SK-N-SH (cell line): ENCODE measurements around the gene BMAL1. TPM values are rescaled to one million over a fixed set of nuclear protein-coding genes. Genes with fewer than 3 reads are reported as not detected.

Experiments used
- CTCF ChIA-PET: fragments of 300-600, 350-600 bp; formaldehyde crosslinking; extraction: SDS; loops from one replicate; lab custom pipeline; 2021; lab: Yijun Ruan, JAX
- POLR2A ChIA-PET: fragments of 350-600 bp; sonication (Branson Sonifier 250); formaldehyde crosslinking; extraction: SDS; loops from one replicate; lab custom pipeline; 2020; ENCODE audit warnings: antibody characterized with exemption, inconsistent platforms; lab: Yijun Ruan, JAX
- DNase-seq: peaks from one replicate; pipeline ENCODE4 v3.0.0; 2012
- H2AFZ ChIP-seq: fragments of 200-600 bp; sonication (generic); 2 replicates; pipeline ENCODE4 v1.8.1; 2016; ENCODE audit warnings: antibody characterized with exemption, mild to moderate bottlenecking, low read depth
- H3F3A ChIP-seq: fragments of 200-600 bp; sonication (generic); replicated peaks from 2 replicates; pipeline ENCODE3; 2016; ENCODE audit warnings: antibody characterized with exemption, mild to moderate bottlenecking; ENCODE audit not compliant: insufficient read depth
- H3K27ac ChIP-seq, 2 experiments: fragments of 200-500 bp in 1 of 2; fragments of 200-600 bp in 1 of 2; sonication (Bioruptor generic) in 1 of 2; sonication (generic), shearing (Covaris generic) in 1 of 2; 2 replicates each; pipeline versions ENCODE4 v1.5.1 to v1.6.1; 2014 to 2016; ENCODE audit warnings: low read depth in 2 of 2, inconsistent platforms in 1 of 2, low read length in 1 of 2, mild to moderate bottlenecking in 1 of 2, mixed read lengths in 1 of 2
- H3K27me3 ChIP-seq: fragments of 200-600 bp; sonication (generic), shearing (Covaris generic); 2 replicates; pipeline ENCODE4 v1.6.1; 2016; ENCODE audit warnings: mixed run types; ENCODE audit not compliant: insufficient read depth
- H3K36me3 ChIP-seq, 2 experiments: fragments of 200-500 bp in 1 of 2; fragments of 200-600 bp in 1 of 2; sonication (Bioruptor generic) in 1 of 2; sonication (generic) in 1 of 2; replicated peaks in 1 of 2; 2 replicates each; pipeline versions ENCODE3 to v1.5.1; 2014 to 2016; ENCODE audit warnings: low read length in 1 of 2, mild to moderate bottlenecking in 1 of 2; ENCODE audit not compliant: insufficient read depth in 2 of 2, control insufficient read depth in 1 of 2
- H3K4me1 ChIP-seq, 2 experiments: fragments of 200-500 bp in 1 of 2; fragments of 200-600 bp in 1 of 2; sonication (Bioruptor generic) in 1 of 2; sonication (generic), shearing (Covaris generic) in 1 of 2; 2 replicates each; pipeline versions ENCODE4 v1.5.1 to v1.6.1; 2014 to 2016; ENCODE audit warnings: low read depth in 1 of 2, low read length in 1 of 2, mixed run types in 1 of 2; ENCODE audit not compliant: insufficient read depth in 2 of 2, control insufficient read depth in 1 of 2
- H3K4me2 ChIP-seq: fragments of 200-600 bp; sonication (generic), shearing (Covaris generic); 2 replicates; pipeline ENCODE4 v1.6.1; 2017; ENCODE audit warnings: mixed run types
- H3K4me3 ChIP-seq, 2 experiments: fragments of 200-500 bp in 1 of 2; fragments of 200-600 bp in 1 of 2; sonication (Bioruptor generic) in 1 of 2; sonication (generic), shearing (Covaris generic) in 1 of 2; 2 replicates each; pipeline versions ENCODE4 v1.5.1 to v1.8.1; 2014 to 2016; ENCODE audit warnings: low read depth in 2 of 2, inconsistent platforms in 1 of 2, low read length in 1 of 2, mild to moderate bottlenecking in 1 of 2, mixed read lengths in 1 of 2, moderate library complexity in 1 of 2
- H3K79me2 ChIP-seq: fragments of 200-600 bp; sonication (generic); 2 replicates; pipeline ENCODE4 v1.8.1; 2017; ENCODE audit warnings: mild to moderate bottlenecking; ENCODE audit not compliant: insufficient read depth
- H3K9ac ChIP-seq: fragments of 200-600 bp; sonication (generic); 2 replicates; pipeline ENCODE4 v1.6.1; 2017; ENCODE audit warnings: mixed run types
- H3K9me2 ChIP-seq: fragments of 200-600 bp; sonication (generic); 2 replicates; pipeline ENCODE4 v1.6.1; 2017; ENCODE audit warnings: mixed run types
- H3K9me3 ChIP-seq: fragments of 200-600 bp; sonication (generic); 2 replicates; pipeline ENCODE4 v1.6.1; 2017; ENCODE audit warnings: mixed run types, mild to moderate bottlenecking, moderate library complexity
- H4K20me1 ChIP-seq: fragments of 200-600 bp; sonication (generic); 2 replicates; pipeline ENCODE4 v1.6.1; 2017; ENCODE audit warnings: mild to moderate bottlenecking, mixed run types; ENCODE audit not compliant: insufficient read depth
- CHD2 ChIP-seq: fragments of 150-350 bp; IDR thresholded peaks from 2 replicates; pipeline ENCODE4 v1.6.1; 2018; ENCODE audit warnings: low read length; ENCODE audit not compliant: partially characterized antibody
- CTCF ChIP-seq: fragments of 200-600 bp; sonication (generic); IDR thresholded peaks from 2 replicates; pipeline ENCODE4 v1.6.1; 2017; ENCODE audit warnings: antibody characterized with exemption, mild to moderate bottlenecking, moderate library complexity
- ELF1 ChIP-seq: IDR thresholded peaks from 2 replicates; pipeline ENCODE4 v1.4.0; 2012
- EP300 ChIP-seq, 2 experiments: IDR thresholded peaks; 2 replicates each; pipeline versions ENCODE4 v1.4.0 to v1.6.1; 2012; ENCODE audit warnings: borderline replicate concordance in 1 of 2, low read depth in 1 of 2, low read length in 1 of 2
- EZH2phosphoT487 ChIP-seq: fragments of 200-600 bp; sonication (generic); IDR thresholded peaks from 2 replicates; pipeline ENCODE4 v1.6.1; 2017; ENCODE audit warnings: low read depth, mixed run types, mild to moderate bottlenecking, antibody characterized with exemption, moderate library complexity, borderline replicate concordance
- FOSL2 ChIP-seq: IDR thresholded peaks from 2 replicates; pipeline ENCODE4 v1.4.0; 2012; ENCODE audit warnings: low read depth, mild to moderate bottlenecking, moderate library complexity, borderline replicate concordance
- FOXJ3 ChIP-seq: sonication (generic); formaldehyde crosslinking; IDR thresholded peaks from 2 replicates; pipeline ENCODE4 v1.5.1; 2020; ENCODE audit warnings: mild to moderate bottlenecking, missing genetic modification reagents
- FOXM1 ChIP-seq: IDR thresholded peaks from 2 replicates; pipeline ENCODE4 v1.4.0; 2012; ENCODE audit warnings: low read depth, mild to moderate bottlenecking
- GABPA ChIP-seq: IDR thresholded peaks from 2 replicates; pipeline ENCODE4 v1.4.0; 2012; ENCODE audit warnings: low read depth, mild to moderate bottlenecking
- GATA2 ChIP-seq: sonication (generic); formaldehyde crosslinking; IDR thresholded peaks from 2 replicates; pipeline ENCODE4 v1.5.0; 2020; ENCODE audit warnings: mild to moderate bottlenecking, missing genetic modification reagents
- MXI1 ChIP-seq: IDR thresholded peaks from 2 replicates; pipeline ENCODE4 v1.6.1; 2012; ENCODE audit warnings: mild to moderate bottlenecking, low read depth, low read length, improper control_type of control experiment
- NFIC ChIP-seq: IDR thresholded peaks from 2 replicates; pipeline ENCODE4 v1.4.0; 2012; ENCODE audit warnings: borderline replicate concordance
- PBX3 ChIP-seq: IDR thresholded peaks from 2 replicates; pipeline ENCODE4; 2012
- RAD21 ChIP-seq: IDR thresholded peaks from 2 replicates; pipeline ENCODE4 v1.6.1; 2012; ENCODE audit warnings: mild to moderate bottlenecking, low read length
- RCOR1 ChIP-seq: fragments of 150-350 bp; IDR thresholded peaks from 2 replicates; pipeline ENCODE4 v1.6.1; 2017; ENCODE audit warnings: antibody characterized with exemption, low read length
- RFX5 ChIP-seq: IDR thresholded peaks from 2 replicates; pipeline ENCODE4 v1.6.1; 2012; ENCODE audit warnings: mild to moderate bottlenecking, improper control_type of control experiment, low read length
- SIN3A ChIP-seq: IDR thresholded peaks from 2 replicates; pipeline ENCODE4 v1.6.1; 2012; ENCODE audit warnings: low read depth, mild to moderate bottlenecking, low read length, moderate library complexity, borderline replicate concordance
- SMC3 ChIP-seq: IDR thresholded peaks from 2 replicates; pipeline ENCODE4 v1.6.1; 2012; ENCODE audit warnings: low read depth, low read length, improper control_type of control experiment
- TAF1 ChIP-seq: IDR thresholded peaks from 2 replicates; pipeline ENCODE4 v1.6.1; 2012; ENCODE audit warnings: low read depth, mild to moderate bottlenecking, low read length, moderate library complexity, borderline replicate concordance
- TEAD4 ChIP-seq: IDR thresholded peaks from 2 replicates; pipeline ENCODE4 v1.4.0; 2012; ENCODE audit warnings: mild to moderate bottlenecking, borderline replicate concordance; ENCODE audit not compliant: insufficient read depth
- YY1 ChIP-seq: IDR thresholded peaks from 2 replicates; pipeline ENCODE4 v1.4.0; 2012; ENCODE audit warnings: low read depth, mild to moderate bottlenecking
- WGBS: methylation state at CpG from one replicate; pipeline ENCODE4 v1.1.6; 2017; ENCODE audit warnings: low lambda C conversion rate; 5-methylcytosine and 5-hydroxymethylcytosine counted together
- polyA plus RNA-seq, 3 experiments: library from polyadenylated mRNA; depleted of rRNA; stranded (reverse); fragments of >200 nt; gene quantifications; 2 replicates each; pipeline ENCODE4 v1.2.3, GENCODE V29; 2012
- TF ChIP-seq, protein P1 (sequence below): IDR thresholded peaks from 2 replicates; pipeline ENCODE4 v1.4.0; 2012; ENCODE audit warnings: low read depth
- TF ChIP-seq, protein P2 (sequence below): fragments of 150-350 bp; IDR thresholded peaks from 2 replicates; pipeline ENCODE4 v1.6.1; 2016; ENCODE audit warnings: mild to moderate bottlenecking, low read depth, low read length
- TF ChIP-seq, protein P3 (sequence below): fragments of 150-350 bp; IDR thresholded peaks from 2 replicates; pipeline ENCODE4 v1.6.1; 2017; ENCODE audit warnings: antibody characterized with exemption, low read length, low read depth, borderline replicate concordance
- TF ChIP-seq, protein P4 (sequence below): IDR thresholded peaks from 2 replicates; pipeline ENCODE4 v1.4.0; 2012; ENCODE audit warnings: low read depth, borderline replicate concordance
- TF ChIP-seq, protein P5 (sequence below): IDR thresholded peaks from 2 replicates; pipeline ENCODE4 v1.4.0; 2012; ENCODE audit warnings: low read depth, borderline replicate concordance

The BMAL1 gene
- polyA plus RNA-seq, 1 of the 3 experiments (the other 2 are of a cell fraction): 6.5 TPM

- ChIA-PET POLR2A (no interaction called here), CTCF (interaction anchor here (0.9 to 6.1 kb wide), 14 partner anchors 14 to 1010 kb away, joined by 3 to 40 read pairs (median 4); no protein-coding TSS in a partner anchor)
- H3K9me2 ChIP-seq: no peaks in the 10 kb centered on the region
- H4K20me1 ChIP-seq: 0 out of 2 replicates have a peak, but pooled peaks cover 6% of the 10 kb centered on the region
- H3K79me2 ChIP-seq: peaks cover 24% of the 10 kb centered on the region
- no peak overlapping the region for H3K4me2 ChIP-seq
- 61% methylated on average over 4 of the region's 4 CpGs for WGBS
- no peaks in the 10 kb centered on the region for H3F3A ChIP-seq
- peaks cover 0 to 35% of the 10 kb centered on the region in 2 experiments; a peak in 1 of 4 replicates for H3K4me1 ChIP-seq
- peak overlapping the region in 1 of 2 experiments; percentile 76; a peak in 1 of 4 replicates for H3K27ac ChIP-seq
- no peak overlapping the region for H2AFZ ChIP-seq
- H3K4me3 ChIP-seq: no peak overlapping the region
- no peaks in the 10 kb centered on the region for H3K27me3 ChIP-seq
- peak; percentile 65 for DNase-seq
- H3K9me3 ChIP-seq: no peaks in the 10 kb centered on the region
- H3K9ac ChIP-seq: no peak overlapping the region
- no peaks in the 10 kb centered on the region for H3K36me3 ChIP-seq
- TF ChIP-seq YY1 (no peak), TEAD4 (no peak), RCOR1 (peak; percentile 97), FOXJ3 (CRISPR knock-in tag) (peak; percentile 41; the same call in 1 of the 2 replicates), FOSL2 (no peak), GATA2 (peak; percentile 96), PBX3 (no peak), SMC3 (peak; percentile 20; the same call in 1 of the 2 replicates), CHD2 (peak; percentile 67), MXI1 (0 out of 2 replicates have a peak, but pooled peaks have one; percentile 45), EZH2phosphoT487 (no peak), CTCF (no peak), FOXM1 (no peak), TAF1 (no peak), RAD21 (peak; percentile 56), GABPA (no peak), RFX5 (no peak), ELF1 (no peak), EP300 (IDR thresholded peaks at IDR 0.05; ENCODE audit: borderline replicate concordance in 1 of 2, low read depth in 1 of 2, low read length in 1 of 2) (peak in 1 of 2 experiments; percentile 58; a peak in 1 of 4 replicates), NFIC (no peak), SIN3A (no peak)
- TF ChIP-seq, protein P1, sequence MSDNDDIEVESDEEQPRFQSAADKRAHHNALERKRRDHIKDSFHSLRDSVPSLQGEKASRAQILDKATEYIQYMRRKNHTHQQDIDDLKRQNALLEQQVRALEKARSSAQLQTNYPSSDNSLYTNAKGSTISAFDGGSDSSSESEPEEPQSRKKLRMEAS: no peak
- TF ChIP-seq, protein P2, sequence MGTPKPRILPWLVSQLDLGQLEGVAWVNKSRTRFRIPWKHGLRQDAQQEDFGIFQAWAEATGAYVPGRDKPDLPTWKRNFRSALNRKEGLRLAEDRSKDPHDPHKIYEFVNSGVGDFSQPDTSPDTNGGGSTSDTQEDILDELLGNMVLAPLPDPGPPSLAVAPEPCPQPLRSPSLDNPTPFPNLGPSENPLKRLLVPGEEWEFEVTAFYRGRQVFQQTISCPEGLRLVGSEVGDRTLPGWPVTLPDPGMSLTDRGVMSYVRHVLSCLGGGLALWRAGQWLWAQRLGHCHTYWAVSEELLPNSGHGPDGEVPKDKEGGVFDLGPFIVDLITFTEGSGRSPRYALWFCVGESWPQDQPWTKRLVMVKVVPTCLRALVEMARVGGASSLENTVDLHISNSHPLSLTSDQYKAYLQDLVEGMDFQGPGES: no peak
- TF ChIP-seq, protein P3, sequence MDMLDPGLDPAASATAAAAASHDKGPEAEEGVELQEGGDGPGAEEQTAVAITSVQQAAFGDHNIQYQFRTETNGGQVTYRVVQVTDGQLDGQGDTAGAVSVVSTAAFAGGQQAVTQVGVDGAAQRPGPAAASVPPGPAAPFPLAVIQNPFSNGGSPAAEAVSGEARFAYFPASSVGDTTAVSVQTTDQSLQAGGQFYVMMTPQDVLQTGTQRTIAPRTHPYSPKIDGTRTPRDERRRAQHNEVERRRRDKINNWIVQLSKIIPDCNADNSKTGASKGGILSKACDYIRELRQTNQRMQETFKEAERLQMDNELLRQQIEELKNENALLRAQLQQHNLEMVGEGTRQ: no peak
- TF ChIP-seq, protein P4, sequence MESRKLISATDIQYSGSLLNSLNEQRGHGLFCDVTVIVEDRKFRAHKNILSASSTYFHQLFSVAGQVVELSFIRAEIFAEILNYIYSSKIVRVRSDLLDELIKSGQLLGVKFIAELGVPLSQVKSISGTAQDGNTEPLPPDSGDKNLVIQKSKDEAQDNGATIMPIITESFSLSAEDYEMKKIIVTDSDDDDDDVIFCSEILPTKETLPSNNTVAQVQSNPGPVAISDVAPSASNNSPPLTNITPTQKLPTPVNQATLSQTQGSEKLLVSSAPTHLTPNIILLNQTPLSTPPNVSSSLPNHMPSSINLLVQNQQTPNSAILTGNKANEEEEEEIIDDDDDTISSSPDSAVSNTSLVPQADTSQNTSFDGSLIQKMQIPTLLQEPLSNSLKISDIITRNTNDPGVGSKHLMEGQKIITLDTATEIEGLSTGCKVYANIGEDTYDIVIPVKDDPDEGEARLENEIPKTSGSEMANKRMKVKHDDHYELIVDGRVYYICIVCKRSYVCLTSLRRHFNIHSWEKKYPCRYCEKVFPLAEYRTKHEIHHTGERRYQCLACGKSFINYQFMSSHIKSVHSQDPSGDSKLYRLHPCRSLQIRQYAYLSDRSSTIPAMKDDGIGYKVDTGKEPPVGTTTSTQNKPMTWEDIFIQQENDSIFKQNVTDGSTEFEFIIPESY: no peak
- TF ChIP-seq, protein P5, sequence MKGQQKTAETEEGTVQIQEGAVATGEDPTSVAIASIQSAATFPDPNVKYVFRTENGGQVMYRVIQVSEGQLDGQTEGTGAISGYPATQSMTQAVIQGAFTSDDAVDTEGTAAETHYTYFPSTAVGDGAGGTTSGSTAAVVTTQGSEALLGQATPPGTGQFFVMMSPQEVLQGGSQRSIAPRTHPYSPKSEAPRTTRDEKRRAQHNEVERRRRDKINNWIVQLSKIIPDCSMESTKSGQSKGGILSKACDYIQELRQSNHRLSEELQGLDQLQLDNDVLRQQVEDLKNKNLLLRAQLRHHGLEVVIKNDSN: no peak
These were observed 21.2 kb downstream of the BMAL1 start for GRCh38 chr11:13298765-13299164.
